ENCODE data around the gene SH3BGR. TPM values are rescaled to one million over a fixed set of nuclear protein-coding genes. Genes with fewer than 3 reads are reported as not detected.

Gene SH3BGR
- total RNA-seq, 1 donor from 2014 or later = 0.63 TPM

DNA sequence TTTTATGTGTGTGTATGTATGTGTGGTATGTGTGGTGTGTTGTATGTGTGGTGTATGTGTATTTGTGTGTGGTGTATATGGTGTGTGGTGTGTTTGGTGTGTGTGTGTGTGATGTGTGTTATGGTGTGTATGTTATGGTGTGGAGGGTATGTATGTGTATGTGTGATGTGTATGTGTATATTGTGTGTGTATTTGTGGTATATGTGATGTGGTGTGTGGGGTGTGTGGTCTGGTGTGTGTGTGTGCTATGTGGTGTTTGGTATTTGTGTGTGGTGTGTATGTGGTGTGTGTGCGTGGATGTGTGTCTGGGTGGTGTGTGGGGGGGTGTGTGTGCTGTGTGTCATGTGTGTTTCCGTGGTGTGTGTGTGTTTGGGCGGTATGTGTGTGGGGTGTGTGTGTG lies 59.3 kb downstream of the SH3BGR start:
- H3K4me1 Mint-ChIP-seq = no peaks in the 10 kb centered on the region
- intact Hi-C loops (cut with micrococcal nuclease) = no loop called here

DNA sequence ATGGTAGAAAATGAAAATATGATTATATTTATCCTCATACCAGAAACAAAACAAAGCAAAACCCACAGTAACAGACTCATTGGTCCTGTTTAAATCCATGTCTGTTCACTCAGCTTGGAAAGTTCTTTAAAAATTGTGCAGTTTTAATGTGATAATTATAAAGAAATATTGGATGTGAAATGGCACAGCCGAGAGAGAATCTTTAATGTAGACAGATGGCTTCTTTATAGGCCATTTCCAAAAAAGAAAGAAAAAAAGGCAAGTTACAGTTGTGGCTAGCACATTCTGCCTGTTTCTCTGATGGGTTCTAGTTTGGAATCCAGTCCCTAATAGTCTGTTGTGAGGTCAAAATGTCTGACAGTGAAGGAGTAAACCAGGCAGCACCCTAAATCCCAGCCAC lies 62.0 kb downstream of the SH3BGR start:
- Mint-ChIP-seq H3K36me3 (ENCODE audit: low read depth) (no peaks in the 10 kb centered on the region), H3K27me3 (peaks cover 3% of the 10 kb centered on the region), H3K9me3 (no peaks in the 10 kb centered on the region), H3K27ac (no peak overlapping the region), H3K4me1 (no peaks in the 10 kb centered on the region), H3K4me3 (no peak overlapping the region)
- no peak for DNase-seq
- intact Hi-C loops (cut with micrococcal nuclease) = no loop called here

More for the DNA sequence above, 59.3 kb downstream of the SH3BGR start:
- no peak overlapping the region for H3K4me3 Mint-ChIP-seq
- H3K27ac Mint-ChIP-seq = no peak overlapping the region
- peaks cover 2% of the 10 kb centered on the region for H3K27me3 Mint-ChIP-seq
- peak; percentile 25 for DNase-seq
- no peaks in the 10 kb centered on the region for H3K9me3 Mint-ChIP-seq
- no peaks in the 10 kb centered on the region for H3K36me3 Mint-ChIP-seq (ENCODE audit: low read depth)

DNA sequence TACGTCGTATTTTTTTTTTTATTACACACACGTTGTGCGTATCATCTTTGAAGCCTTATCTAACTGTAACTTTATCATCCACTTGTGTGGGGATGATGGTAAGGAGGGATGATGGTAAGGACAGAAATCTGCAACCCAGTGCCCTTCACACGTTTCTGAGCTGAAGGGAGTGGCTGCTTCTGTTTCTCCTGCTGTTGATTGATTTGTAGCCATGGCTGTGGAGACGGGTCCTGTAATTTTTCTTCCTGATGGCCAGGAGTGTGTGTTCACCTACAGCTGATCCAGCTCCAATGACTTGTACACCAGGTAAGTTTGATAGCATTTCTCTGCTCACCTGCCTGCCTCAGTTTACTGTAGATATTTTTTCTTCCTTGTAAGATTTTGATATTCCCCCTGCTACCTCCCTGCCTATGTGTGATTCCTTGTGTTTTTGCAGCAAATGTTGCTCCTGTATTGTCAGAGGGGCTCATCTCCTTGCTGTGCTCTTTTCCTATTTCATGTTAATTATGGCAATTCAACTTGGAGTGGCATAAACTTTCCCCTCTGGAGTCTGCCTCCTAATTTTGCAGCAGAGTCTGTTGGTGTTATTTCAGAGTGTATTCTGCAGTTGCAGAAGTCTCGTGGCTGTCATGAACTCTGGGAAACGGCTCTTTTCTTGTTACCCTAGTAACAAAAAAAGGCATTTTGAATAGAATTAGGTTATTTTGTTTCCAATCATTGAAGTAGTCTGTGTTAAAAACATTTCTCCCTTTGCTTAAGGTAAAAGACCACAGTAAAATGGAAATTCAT lies 64.1 kb downstream of the SH3BGR start:
- peak; percentile 32 for DNase-seq
- Mint-ChIP-seq H3K27me3 (peaks cover 3% of the 10 kb centered on the region), H3K4me3 (no peak overlapping the region), H3K27ac (no peak overlapping the region), H3K9me3 (no peaks in the 10 kb centered on the region), H3K4me1 (no peaks in the 10 kb centered on the region), H3K36me3 (ENCODE audit: low read depth) (no peaks in the 10 kb centered on the region)
- intact Hi-C loops (cut with micrococcal nuclease) = loop anchor here (5.0 kb wide), 1 partner anchor 606 kb away; no protein-coding TSS in a partner anchor

DNA sequence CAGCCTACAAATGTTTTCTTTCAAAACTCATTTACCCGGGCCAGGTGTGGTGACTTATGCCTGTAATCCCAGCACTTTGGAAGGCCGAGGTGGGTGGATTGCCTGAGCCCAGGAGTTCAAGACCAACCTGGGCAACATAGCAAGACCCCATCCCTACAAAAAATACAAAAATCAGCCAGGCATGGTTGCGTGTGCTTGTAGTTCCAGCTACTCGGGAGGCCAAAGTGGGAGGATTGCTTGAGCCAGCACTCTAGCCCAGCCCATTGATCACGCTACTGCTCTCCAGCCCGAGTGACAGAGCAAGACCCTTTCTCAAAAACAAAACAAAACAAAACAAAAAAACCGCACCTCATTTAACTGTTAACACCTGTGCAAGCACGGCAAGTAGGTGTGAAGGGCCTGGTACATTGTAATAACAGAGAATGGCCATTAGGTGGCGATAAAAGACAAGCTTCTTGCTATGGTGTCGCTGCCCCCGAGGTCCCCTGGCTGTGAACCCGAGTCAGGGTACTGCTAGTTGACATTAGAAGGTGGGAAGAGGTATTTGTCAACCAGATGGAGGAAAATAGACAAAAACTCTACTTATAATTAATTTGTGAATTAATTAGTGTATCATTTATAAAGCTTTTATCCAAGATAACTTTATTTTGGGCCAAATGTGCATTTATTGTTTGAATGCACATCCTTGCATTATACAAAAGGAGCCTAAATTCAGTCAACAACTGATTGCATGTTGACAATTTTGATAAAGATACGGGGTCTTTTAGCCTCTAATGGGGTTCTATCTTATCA lies 66.5 kb downstream of the SH3BGR start:
- Mint-ChIP-seq H3K9me3 (no peaks in the 10 kb centered on the region), H3K27me3 (peaks cover 3% of the 10 kb centered on the region), H3K4me3 (no peak overlapping the region), H3K36me3 (ENCODE audit: low read depth) (no peaks in the 10 kb centered on the region), H3K4me1 (no peaks in the 10 kb centered on the region), H3K27ac (no peak overlapping the region)
- intact Hi-C loops (cut with micrococcal nuclease) = loop anchor here (5.0 kb wide), 1 partner anchor 604 kb away; no protein-coding TSS in a partner anchor
- DNase-seq = peak; percentile 80

DNA sequence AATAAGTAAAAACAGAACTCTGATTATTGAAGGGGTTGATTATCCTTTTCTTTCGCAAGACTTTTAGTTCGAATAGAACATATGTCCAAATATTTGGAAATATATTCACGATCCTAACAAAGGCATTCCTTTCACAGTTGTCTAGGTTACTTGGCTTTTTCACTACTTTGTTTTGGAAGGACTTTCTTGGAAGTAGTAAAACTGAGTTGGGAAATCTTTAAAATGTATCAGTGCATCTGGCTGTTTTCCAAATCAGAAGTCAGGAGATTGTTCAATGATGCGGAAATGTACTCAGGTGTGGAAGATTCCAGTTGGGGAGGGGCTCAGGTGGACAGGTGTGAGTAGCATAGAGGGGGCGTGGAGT lies 67.1 kb downstream of the SH3BGR start:
- intact Hi-C loops (cut with micrococcal nuclease) = loop anchor here (5.0 kb wide), 1 partner anchor 603 kb away; no protein-coding TSS in a partner anchor
- H3K27ac Mint-ChIP-seq = no peak overlapping the region
- H3K4me3 Mint-ChIP-seq = no peak overlapping the region

DNA sequence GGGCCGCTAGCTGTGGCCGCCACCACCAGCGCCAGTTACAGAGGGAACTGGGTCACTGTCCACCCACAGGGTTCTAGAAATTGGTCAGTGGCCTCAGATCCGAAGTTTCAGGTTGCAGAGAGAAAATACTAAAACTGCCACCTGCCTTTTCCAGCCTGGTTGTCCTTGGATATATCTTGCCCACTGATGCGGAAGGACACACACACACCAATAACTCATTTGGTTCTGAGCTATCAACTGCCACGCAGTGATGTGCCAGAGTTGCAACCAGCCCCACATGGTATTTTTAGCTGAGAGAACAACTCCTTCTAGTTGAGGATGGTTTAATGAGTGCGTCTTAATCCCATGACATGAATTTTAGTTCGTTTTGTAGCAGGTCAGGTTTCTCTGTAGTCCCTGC lies 68.1 kb downstream of the SH3BGR start:
- Mint-ChIP-seq H3K4me3 (no peak overlapping the region), H3K27ac (no peak overlapping the region), H3K36me3 (ENCODE audit: low read depth) (no peaks in the 10 kb centered on the region), H3K4me1 (no peaks in the 10 kb centered on the region), H3K9me3 (no peaks in the 10 kb centered on the region), H3K27me3 (peaks cover 3% of the 10 kb centered on the region)
- DNase-seq = no peak
- intact Hi-C loops (cut with micrococcal nuclease) = loop anchor here (5.0 kb wide), 1 partner anchor 602 kb away; no protein-coding TSS in a partner anchor

More for the DNA sequence above, 67.1 kb downstream of the SH3BGR start:
- DNase-seq = no peak
- no peaks in the 10 kb centered on the region for H3K9me3 Mint-ChIP-seq
- H3K27me3 Mint-ChIP-seq = peaks cover 3% of the 10 kb centered on the region
- H3K4me1 Mint-ChIP-seq = no peaks in the 10 kb centered on the region
- H3K36me3 Mint-ChIP-seq (ENCODE audit: low read depth) = no peaks in the 10 kb centered on the region

DNA sequence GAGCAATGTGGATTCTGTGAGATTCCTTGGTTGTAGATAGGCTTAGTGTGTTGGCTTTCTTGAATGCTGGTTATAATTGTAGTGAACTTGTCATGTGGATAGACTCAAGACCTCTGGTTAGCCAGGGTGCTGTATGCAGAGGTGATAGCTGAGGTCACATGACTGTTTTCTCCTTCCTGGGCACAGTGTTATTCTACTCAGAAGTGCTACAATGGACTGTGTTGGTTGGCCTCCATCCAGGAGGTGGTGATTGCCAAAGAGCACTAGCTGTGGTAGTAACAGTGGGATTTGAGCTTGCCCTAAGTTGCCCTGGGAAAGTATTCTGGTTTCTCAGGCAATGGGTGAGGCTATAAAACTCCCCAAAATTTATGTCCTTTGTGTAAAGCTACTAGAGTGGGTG lies 71.6 kb downstream of the SH3BGR start:
- no peaks in the 10 kb centered on the region for H3K36me3 Mint-ChIP-seq (ENCODE audit: low read depth)
- no peaks in the 10 kb centered on the region for H3K4me1 Mint-ChIP-seq
- H3K27me3 Mint-ChIP-seq = peaks cover under 1% of the 10 kb centered on the region
- DNase-seq = no peak
- no peaks in the 10 kb centered on the region for H3K9me3 Mint-ChIP-seq
- H3K4me3 Mint-ChIP-seq = no peak overlapping the region
- intact Hi-C loops (cut with micrococcal nuclease) = no loop called here
- no peak overlapping the region for H3K27ac Mint-ChIP-seq

DNA sequence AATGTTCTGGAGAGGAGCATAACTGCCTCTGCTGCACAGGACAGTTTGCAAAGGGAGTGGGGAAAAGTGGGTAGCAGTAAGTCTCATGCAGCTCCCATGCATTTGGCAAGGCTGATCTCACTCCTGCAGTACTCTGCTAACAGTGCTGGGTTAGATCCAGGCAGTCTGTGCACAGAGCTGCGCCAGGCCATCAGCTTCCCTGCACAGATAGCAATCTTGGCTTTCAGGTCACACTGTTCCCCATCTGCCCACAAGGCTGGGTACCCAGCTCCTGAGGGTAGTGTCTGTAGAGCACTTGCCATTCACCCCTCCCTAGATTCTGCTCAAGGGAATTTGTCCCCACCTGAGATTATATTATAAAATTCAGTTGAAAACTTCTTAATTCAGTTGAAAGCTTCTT lies 72.1 kb downstream of the SH3BGR start:
- no peaks in the 10 kb centered on the region for H3K27me3 Mint-ChIP-seq

DNA sequence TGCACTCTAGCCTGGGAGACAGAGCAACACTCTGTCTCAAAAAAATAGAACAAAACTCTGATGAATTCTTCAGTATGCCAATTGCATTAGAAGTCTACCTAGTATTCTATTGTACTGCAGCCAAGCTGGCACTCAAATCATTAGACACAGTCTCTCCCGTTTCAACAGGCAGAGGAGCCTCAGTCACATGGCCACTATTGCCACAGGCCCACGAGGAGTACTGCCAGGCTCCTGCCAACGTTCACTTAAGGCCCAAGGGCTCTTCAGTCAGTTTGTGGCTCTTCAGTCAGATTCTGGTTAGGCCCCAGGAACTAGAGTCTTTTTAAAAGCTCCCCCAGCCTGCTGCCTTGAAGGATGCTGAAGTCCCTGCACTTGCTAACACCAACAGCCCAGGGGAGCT lies 73.4 kb downstream of the SH3BGR start:
- intact Hi-C loops (cut with micrococcal nuclease) = no loop called here
- no peak for DNase-seq
- H3K27ac Mint-ChIP-seq = no peak overlapping the region
- H3K4me3 Mint-ChIP-seq = no peak overlapping the region
- no peaks in the 10 kb centered on the region for H3K9me3 Mint-ChIP-seq
- H3K27me3 Mint-ChIP-seq = peaks cover 2% of the 10 kb centered on the region
- H3K4me1 Mint-ChIP-seq = no peaks in the 10 kb centered on the region
- no peaks in the 10 kb centered on the region for H3K36me3 Mint-ChIP-seq (ENCODE audit: low read depth)

More for the DNA sequence above, 72.1 kb downstream of the SH3BGR start:
- intact Hi-C loops (cut with micrococcal nuclease) = no loop called here
- no peaks in the 10 kb centered on the region for H3K36me3 Mint-ChIP-seq (ENCODE audit: low read depth)
- no peak overlapping the region for H3K4me3 Mint-ChIP-seq
- no peak for DNase-seq
- no peaks in the 10 kb centered on the region for H3K4me1 Mint-ChIP-seq
- H3K9me3 Mint-ChIP-seq = no peaks in the 10 kb centered on the region
- no peak overlapping the region for H3K27ac Mint-ChIP-seq

DNA sequence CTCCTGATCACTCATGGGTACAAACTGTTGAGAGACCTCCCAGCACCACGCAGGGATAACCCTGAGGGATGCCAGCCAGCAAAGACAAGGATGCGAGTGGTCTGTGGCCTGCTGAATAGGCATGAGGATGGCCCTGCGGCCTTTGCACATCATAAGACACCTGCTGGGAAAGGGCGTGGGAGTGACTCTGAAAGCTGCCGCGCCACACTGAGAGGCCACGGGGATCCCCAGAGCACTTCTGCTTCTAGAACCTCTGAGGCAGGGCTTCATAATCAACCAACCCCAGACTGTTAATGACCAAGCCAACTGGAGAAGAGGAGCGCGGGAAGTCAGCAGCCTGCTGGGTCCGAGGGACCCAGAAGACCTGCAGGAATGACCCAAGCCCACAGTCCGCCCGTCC lies 73.8 kb downstream of the SH3BGR start:
- intact Hi-C loops (cut with micrococcal nuclease) = no loop called here
- Mint-ChIP-seq H3K27me3 (peaks cover 2% of the 10 kb centered on the region), H3K9me3 (no peaks in the 10 kb centered on the region), H3K36me3 (ENCODE audit: low read depth) (no peaks in the 10 kb centered on the region), H3K4me1 (no peaks in the 10 kb centered on the region), H3K27ac (no peak overlapping the region), H3K4me3 (no peak overlapping the region)
- no peak for DNase-seq

DNA sequence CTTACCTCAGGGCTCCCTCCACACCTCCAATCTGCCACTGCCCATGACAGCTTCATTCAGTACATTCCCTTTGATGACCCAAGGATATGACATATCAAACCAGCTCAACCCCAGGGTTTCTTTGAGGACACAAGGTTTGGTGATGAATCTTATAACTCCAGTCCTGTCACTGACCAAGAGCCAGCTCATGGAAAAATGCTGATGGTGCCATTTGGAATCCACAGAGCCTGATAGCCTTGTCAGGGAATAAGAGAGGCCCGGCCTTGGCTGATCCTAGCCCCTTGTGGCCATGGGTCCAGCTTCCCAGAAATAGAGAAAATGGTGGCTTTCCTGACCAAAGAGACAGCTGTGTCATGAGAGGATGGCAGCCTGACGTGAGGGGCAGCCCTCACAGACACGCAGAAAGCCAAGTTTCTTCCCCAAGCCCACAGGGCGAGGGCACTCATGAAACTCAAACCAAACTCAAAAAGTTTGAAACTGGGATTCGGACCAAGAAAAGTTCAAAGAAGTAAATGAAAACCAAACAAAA lies 75.4 kb downstream of the SH3BGR start:
- Mint-ChIP-seq H3K9me3 (no peaks in the 10 kb centered on the region), H3K4me3 (no peak overlapping the region), H3K4me1 (no peaks in the 10 kb centered on the region), H3K27ac (no peak overlapping the region), H3K36me3 (ENCODE audit: low read depth) (no peaks in the 10 kb centered on the region), H3K27me3 (peaks cover 2% of the 10 kb centered on the region)
- no peak for DNase-seq
- intact Hi-C loops (cut with micrococcal nuclease) = no loop called here

DNA sequence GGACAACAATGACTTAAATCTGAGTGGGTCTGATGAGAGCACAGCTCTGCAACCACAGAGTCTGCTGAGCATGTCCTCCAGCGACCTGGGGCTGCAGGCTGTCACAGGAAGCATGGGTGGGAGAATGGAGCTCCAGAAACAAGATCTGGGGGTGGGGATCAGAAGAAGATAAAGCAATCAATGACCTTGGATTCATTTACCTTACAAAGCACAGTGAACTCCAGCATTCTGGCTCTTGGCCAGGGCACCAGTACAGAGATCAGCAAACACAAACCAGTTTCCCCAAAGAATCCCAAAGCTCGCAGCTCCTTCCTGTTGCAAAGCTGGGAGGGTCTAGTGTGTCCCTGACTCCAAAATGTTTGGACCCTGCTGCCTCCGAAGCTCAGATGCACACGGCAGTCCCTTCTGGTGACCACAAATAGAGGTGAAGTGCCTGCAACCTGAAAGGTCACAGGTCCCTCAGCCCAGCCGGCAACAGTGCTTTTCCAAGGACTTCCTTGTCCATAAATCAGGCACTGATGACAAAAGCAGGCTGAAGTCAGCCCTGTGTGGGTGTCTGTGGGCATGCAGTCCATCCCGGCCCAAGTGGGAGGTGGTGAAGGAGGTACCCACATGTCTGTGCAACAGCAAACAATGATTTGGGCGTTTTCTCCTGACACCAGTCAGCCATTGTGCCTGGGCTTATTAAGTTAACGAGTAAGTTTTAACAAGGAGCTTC lies 76.1 kb downstream of the SH3BGR start:
- no peak overlapping the region for H3K27ac Mint-ChIP-seq
- H3K9me3 Mint-ChIP-seq = no peaks in the 10 kb centered on the region
- DNase-seq = no peak
- intact Hi-C loops (cut with micrococcal nuclease) = no loop called here
- H3K27me3 Mint-ChIP-seq = peaks cover 2% of the 10 kb centered on the region
- H3K4me1 Mint-ChIP-seq = no peaks in the 10 kb centered on the region
- H3K4me3 Mint-ChIP-seq = no peak overlapping the region
- H3K36me3 Mint-ChIP-seq (ENCODE audit: low read depth) = no peaks in the 10 kb centered on the region

DNA sequence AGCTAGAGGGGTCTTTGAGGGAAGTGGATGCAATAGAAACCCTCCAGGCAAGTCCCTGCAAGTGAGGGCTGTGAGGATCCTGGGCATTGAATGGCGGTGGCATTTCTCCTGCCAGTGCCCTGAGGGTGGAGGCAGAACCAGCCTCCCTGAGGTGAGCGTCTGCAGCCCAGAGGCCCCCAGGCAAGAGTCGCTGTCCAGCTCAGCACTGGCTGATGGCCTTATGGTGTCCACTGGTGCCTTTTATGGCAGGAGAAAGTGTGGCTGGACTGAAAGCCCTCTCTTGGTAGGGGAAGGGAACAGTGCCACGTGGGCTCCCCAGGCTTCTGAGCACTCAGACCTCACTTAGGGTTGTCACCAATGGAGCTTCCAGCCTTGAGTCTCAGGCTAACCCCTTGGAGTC lies 77.3 kb downstream of the SH3BGR start:
- Mint-ChIP-seq H3K27ac (no peak overlapping the region), H3K9me3 (no peaks in the 10 kb centered on the region), H3K4me3 (no peak overlapping the region), H3K36me3 (ENCODE audit: low read depth) (no peaks in the 10 kb centered on the region), H3K4me1 (no peaks in the 10 kb centered on the region), H3K27me3 (peaks cover 2% of the 10 kb centered on the region)
- intact Hi-C loops (cut with micrococcal nuclease) = no loop called here
- DNase-seq = no peak
